Measurements from ENCODE around the gene HNRNPA3.
A peak's percentile ranks its signal among the peaks of the same experiment; 100 is the strongest.

Gene HNRNPA3

GRCh38 chr2:177169810-177170514 lies 42.6 kb upstream of the HNRNPA3 start:
- TF ChIP-seq CTCF (IDR thresholded peaks at IDR 0.05; ENCODE audit: low read depth, low read length): no peak
- in situ Hi-C loops (cut with HindIII; ENCODE audit: low sequenced_read_pairs): no loop called here
- no peak overlapping the region for H3K4me3 ChIP-seq (ENCODE audit: low read depth, low read length)
- no peak for DNase-seq (ENCODE audit: low read depth, low spot score)

- DNase-seq (ENCODE audit: low read depth, low spot score): no peak
- in situ Hi-C loops (cut with HindIII; ENCODE audit: low sequenced_read_pairs): no loop called here
- no peak for TF ChIP-seq CTCF (IDR thresholded peaks at IDR 0.05; ENCODE audit: low read depth, low read length)
- no peak overlapping the region for H3K4me3 ChIP-seq (ENCODE audit: low read depth, low read length)
These were observed 41.2 kb upstream of the HNRNPA3 start for GRCh38 chr2:177171418-177171865.

- no peak overlapping the region for H3K4me3 ChIP-seq (ENCODE audit: low read depth, low read length)
- DNase-seq (ENCODE audit: low read depth, low spot score): peak; percentile 77
- TF ChIP-seq CTCF (IDR thresholded peaks at IDR 0.05; ENCODE audit: low read depth, low read length): no peak
- in situ Hi-C loops (cut with HindIII; ENCODE audit: low sequenced_read_pairs): no loop called here
These were observed 40.3 kb upstream of the HNRNPA3 start for GRCh38 chr2:177172034-177172880.

GRCh38 chr2:177174486-177174885 lies 38.1 kb upstream of the HNRNPA3 start:
- DNase-seq (ENCODE audit: low read depth, low spot score): no peak
- in situ Hi-C loops (cut with HindIII; ENCODE audit: low sequenced_read_pairs): no loop called here
- no peak overlapping the region for H3K4me3 ChIP-seq (ENCODE audit: low read depth, low read length)
- no peak for TF ChIP-seq CTCF (IDR thresholded peaks at IDR 0.05; ENCODE audit: low read depth, low read length)

GRCh38 chr2:177175917-177176668 lies 36.5 kb upstream of the HNRNPA3 start:
- no peak overlapping the region for H3K4me3 ChIP-seq (ENCODE audit: low read depth, low read length)
- in situ Hi-C loops (cut with HindIII; ENCODE audit: low sequenced_read_pairs): no loop called here
- DNase-seq (ENCODE audit: low read depth, low spot score): no peak
- no peak for TF ChIP-seq CTCF (IDR thresholded peaks at IDR 0.05; ENCODE audit: low read depth, low read length)

GRCh38 chr2:177178797-177179196 lies 33.8 kb upstream of the HNRNPA3 start:
- TF ChIP-seq CTCF (IDR thresholded peaks at IDR 0.05; ENCODE audit: low read depth, low read length): no peak
- H3K4me3 ChIP-seq (ENCODE audit: low read depth, low read length): no peak overlapping the region
- in situ Hi-C loops (cut with HindIII; ENCODE audit: low sequenced_read_pairs): no loop called here
- DNase-seq (ENCODE audit: low read depth, low spot score): no peak
